Loucy (cell line): ENCODE measurements around the gene PACRG.

Experiments used
- H2AFZ ChIP-seq: fragments of 200-600 bp; sonication (generic); 2 replicates; pipeline ENCODE4 v1.6.0; 2016; ENCODE audit warnings: antibody characterized with exemption, mild to moderate bottlenecking, low read length, moderate library complexity
- H3F3A ChIP-seq: fragments of 200-600 bp; 2 replicates; pipeline ENCODE4 v1.6.0; 2016; ENCODE audit warnings: antibody characterized with exemption, low read depth, mild to moderate bottlenecking
- H3K27me3 ChIP-seq: fragments of 200-600 bp; sonication (generic); 2 replicates; pipeline ENCODE4 v1.6.1; 2014; ENCODE audit warnings: low read length, mild to moderate bottlenecking; ENCODE audit not compliant: insufficient read depth, poor library complexity, severe bottlenecking
- H3K36me3 ChIP-seq: fragments of 200-600 bp; sonication (generic); 2 replicates; pipeline ENCODE4 v1.6.1; 2016; ENCODE audit warnings: low read length; ENCODE audit not compliant: insufficient read depth
- H3K4me1 ChIP-seq: fragments of 200-600 bp; sonication (generic); 2 replicates; pipeline ENCODE4 v1.5.1; 2014; ENCODE audit warnings: low read length, mild to moderate bottlenecking; ENCODE audit not compliant: insufficient read depth, poor library complexity, severe bottlenecking
- H3K4me2 ChIP-seq: fragments of 200-600 bp; sonication (generic); 2 replicates; pipeline ENCODE4 v1.6.0; 2014; ENCODE audit warnings: antibody characterized with exemption, low read length, low read depth, mild to moderate bottlenecking; ENCODE audit not compliant: poor library complexity, severe bottlenecking
- H3K4me3 ChIP-seq: fragments of 200-600 bp; sonication (generic); 2 replicates; pipeline ENCODE4 v1.5.1; 2014; ENCODE audit warnings: low read length, mild to moderate bottlenecking, mixed read lengths; ENCODE audit not compliant: poor library complexity, severe bottlenecking
- H3K79me2 ChIP-seq: fragments of 200-600 bp; sonication (generic); 2 replicates; pipeline ENCODE4 v1.6.1; 2014; ENCODE audit warnings: low read length; ENCODE audit not compliant: insufficient read depth
- H3K9ac ChIP-seq: fragments of 200-600 bp; sonication (generic); 2 replicates; pipeline ENCODE4 v1.6.0; 2014; ENCODE audit warnings: mild to moderate bottlenecking, low read depth, low read length, moderate library complexity; ENCODE audit not compliant: poor library complexity, severe bottlenecking
- H3K9me2 ChIP-seq: fragments of 200-600 bp; sonication (generic); replicated peaks from 2 replicates; pipeline ENCODE4 v1.6.1; 2016; ENCODE audit warnings: low read depth, low read length, mixed read lengths
- H3K9me3 ChIP-seq: fragments of 200-600 bp; sonication (generic); 2 replicates; pipeline ENCODE4 v1.6.1; 2014; ENCODE audit warnings: mild to moderate bottlenecking, antibody characterized with exemption, low read length, low read depth; ENCODE audit not compliant: insufficient read depth
- H4K20me1 ChIP-seq: fragments of 200-600 bp; sonication (generic); 2 replicates; pipeline ENCODE4 v1.6.0; 2014; ENCODE audit warnings: antibody characterized with exemption, low read length, mild to moderate bottlenecking; ENCODE audit not compliant: insufficient read depth, poor library complexity, severe bottlenecking
- CTCF ChIP-seq: fragments of 200-600 bp; sonication (generic); conservative IDR thresholded peaks from 2 replicates; pipeline ENCODE4 v1.5.1; 2014; ENCODE audit warnings: mild to moderate bottlenecking, antibody characterized with exemption, low read length
- EZH2phosphoT487 ChIP-seq: fragments of 200-600 bp; IDR thresholded peaks from 2 replicates; pipeline ENCODE4 v1.6.1; 2018; ENCODE audit warnings: antibody characterized with exemption, mild to moderate bottlenecking, moderate library complexity, borderline replicate concordance

The PACRG gene

GRCh38 chr6:162854734-162855191, 127.0 kb downstream of the PACRG start:
- Histone ChIP-seq H3K4me2 (no peak overlapping the region), H3K9me3 (no peaks in the 10 kb centered on the region), H3K79me2 (no peaks in the 10 kb centered on the region), H3K36me3 (no peaks in the 10 kb centered on the region), H3K9me2 (no peaks in the 10 kb centered on the region), H3K9ac (no peak overlapping the region), H4K20me1 (no peaks in the 10 kb centered on the region), H3F3A (no peaks in the 10 kb centered on the region), H3K27me3 (no peaks in the 10 kb centered on the region), H2AFZ (no peak overlapping the region), H3K4me1 (no peaks in the 10 kb centered on the region), H3K4me3 (no peak overlapping the region)
- TF ChIP-seq EZH2phosphoT487 (no peak), CTCF (no peak)

GRCh38 chr6:162856885-162857284, 129.1 kb downstream of the PACRG start:
- Histone ChIP-seq H3K79me2 (no peaks in the 10 kb centered on the region), H3K9me2 (no peaks in the 10 kb centered on the region), H3K9ac (no peak overlapping the region), H3K27me3 (no peaks in the 10 kb centered on the region), H2AFZ (no peak overlapping the region), H3K4me3 (no peak overlapping the region), H3K9me3 (no peaks in the 10 kb centered on the region; the same call in 1 of the 2 replicates), H3K4me1 (no peaks in the 10 kb centered on the region), H4K20me1 (no peaks in the 10 kb centered on the region), H3K36me3 (no peaks in the 10 kb centered on the region), H3K4me2 (no peak overlapping the region), H3F3A (no peaks in the 10 kb centered on the region)
- TF ChIP-seq EZH2phosphoT487: no peak
- no peak for TF ChIP-seq CTCF

- no peak for TF ChIP-seq CTCF
- H3K4me2 ChIP-seq: no peak overlapping the region
- no peaks in the 10 kb centered on the region for H3K79me2 ChIP-seq
- H2AFZ ChIP-seq: no peak overlapping the region
- no peaks in the 10 kb centered on the region for H3K4me1 ChIP-seq
- H3K9me3 ChIP-seq: no peaks in the 10 kb centered on the region; the same call in 1 of the 2 replicates
- H4K20me1 ChIP-seq: no peaks in the 10 kb centered on the region
- H3K9ac ChIP-seq: no peak overlapping the region
- no peaks in the 10 kb centered on the region for H3K27me3 ChIP-seq
- no peaks in the 10 kb centered on the region for H3K36me3 ChIP-seq
- H3K4me3 ChIP-seq: no peak overlapping the region
- H3K9me2 ChIP-seq: no peaks in the 10 kb centered on the region
- H3F3A ChIP-seq: no peaks in the 10 kb centered on the region
These were observed 129.6 kb downstream of the PACRG start for GRCh38 chr6:162857326-162857725.
